CD4-positive, alpha-beta T cell (primary cell): ENCODE measurements around the gene MYOM3. TPM values are rescaled to one million over a fixed set of nuclear protein-coding genes. Genes with fewer than 3 reads are reported as not detected.

Experiments used
- ATAC-seq: fragments of 200-7000 bp; cut with Tn5 transposase; one replicate; pipeline ENCODE4 v1.10.0; 2022; ENCODE audit warnings: mild to moderate bottlenecking; ENCODE audit not compliant: poor library complexity
- CTCF ChIA-PET: fragments of 350-600 bp; sonication (Branson Sonifier 250); formaldehyde crosslinking; loops from one replicate; lab custom pipeline; 2021; ENCODE audit warnings: antibody characterized with exemption, inconsistent platforms; lab: Charles Lee
- POLR2A ChIA-PET: fragments of 350-600 bp; sonication (Branson Sonifier 250); formaldehyde crosslinking; loops from one replicate; lab custom pipeline; 2021; ENCODE audit warnings: antibody characterized with exemption, inconsistent platforms; lab: Charles Lee
- DNase-seq, 14 experiments: peaks; one replicate each; pipeline ENCODE4 v3.0.0-alpha.2; 2013 to 2020; ENCODE audit warnings: mixed read lengths in 2 of 14
- H3K27ac ChIP-seq, 2 donors: one replicate each; pipeline versions ENCODE4 v1.5.1 to v1.7.0; 2013; ENCODE audit warnings: low read length in 2 of 2, low read depth in 1 of 2, mild to moderate bottlenecking in 1 of 2
- H3K27me3 ChIP-seq, 2 experiments: 1 replicate in 1 of 2; 2 replicates in 1 of 2; pipeline versions ENCODE4 v1.6.1 to v1.7.0; 2013; ENCODE audit warnings: low read length in 2 of 2, control low read depth in 1 of 2, mild to moderate bottlenecking in 1 of 2, moderate library complexity in 1 of 2; ENCODE audit not compliant: insufficient read depth in 2 of 2, control insufficient read depth in 1 of 2
- H3K36me3 ChIP-seq: one replicate; pipeline ENCODE4 v1.6.1; 2013; ENCODE audit warnings: low read length, control low read depth; ENCODE audit not compliant: insufficient read depth
- H3K4me1 ChIP-seq: one replicate; pipeline ENCODE4 v1.6.1; 2013; ENCODE audit warnings: low read length, control low read depth; ENCODE audit not compliant: insufficient read depth
- H3K4me3 ChIP-seq: one replicate; pipeline ENCODE4 v1.5.1; 2013; ENCODE audit warnings: mild to moderate bottlenecking, low read length, moderate library complexity
- H3K9me3 ChIP-seq, 2 experiments: 1 replicate in 1 of 2; 2 replicates in 1 of 2; pipeline versions ENCODE4 v1.6.1 to v1.7.0; 2013; ENCODE audit warnings: low read length in 2 of 2, mild to moderate bottlenecking in 2 of 2, control low read depth in 1 of 2, moderate library complexity in 1 of 2; ENCODE audit not compliant: control insufficient read depth in 1 of 2, insufficient read depth in 1 of 2
- H3K27ac Mint-ChIP-seq: one replicate; pipeline ENCODE4 v1.8.0; 2020; ENCODE audit warnings: mixed read lengths
- H3K27me3 Mint-ChIP-seq: one replicate; pipeline ENCODE4 v1.8.0; 2021; ENCODE audit warnings: mixed read lengths
- H3K36me3 Mint-ChIP-seq: one replicate; pipeline ENCODE4 v1.8.0; 2021; ENCODE audit warnings: low read depth, mixed read lengths
- H3K4me1 Mint-ChIP-seq: one replicate; pipeline ENCODE4 v1.8.0; 2021; ENCODE audit warnings: low read depth, mixed read lengths
- H3K4me3 Mint-ChIP-seq: one replicate; pipeline ENCODE4 v1.8.0; 2020; ENCODE audit warnings: mild to moderate bottlenecking, mixed read lengths
- H3K9me3 Mint-ChIP-seq: one replicate; pipeline ENCODE4 v1.8.0; 2020; ENCODE audit warnings: mixed read lengths
- intact Hi-C, 2 experiments: fragments of 100-400 bp; cut with DNase I in 1 of 2; cut with micrococcal nuclease in 1 of 2; formaldehyde crosslinking; loops; one replicate each; pipeline versions ENCODE4 v1.15.1 to v1.9.0; 2023 to 2025; cut with DNase I, micrococcal nuclease
- total RNA-seq, 174 experiments: library from RNA in 2 of 174; stranded (reverse) in 2 of 174; gene quantifications; one replicate each; pipeline ENCODE4 v1.2.3 and lab custom pipeline; 2021 to 2026
- TF ChIP-seq, protein P1 (sequence below): fragments of 200-600 bp; IDR thresholded peaks from one replicate; pipeline ENCODE4 v1.8.0; 2022; ENCODE audit warnings: antibody characterized with exemption, mild to moderate bottlenecking

MYOM3 gene
- total RNA-seq, 2 experiments from 2014 or later, result not detected

DNA sequence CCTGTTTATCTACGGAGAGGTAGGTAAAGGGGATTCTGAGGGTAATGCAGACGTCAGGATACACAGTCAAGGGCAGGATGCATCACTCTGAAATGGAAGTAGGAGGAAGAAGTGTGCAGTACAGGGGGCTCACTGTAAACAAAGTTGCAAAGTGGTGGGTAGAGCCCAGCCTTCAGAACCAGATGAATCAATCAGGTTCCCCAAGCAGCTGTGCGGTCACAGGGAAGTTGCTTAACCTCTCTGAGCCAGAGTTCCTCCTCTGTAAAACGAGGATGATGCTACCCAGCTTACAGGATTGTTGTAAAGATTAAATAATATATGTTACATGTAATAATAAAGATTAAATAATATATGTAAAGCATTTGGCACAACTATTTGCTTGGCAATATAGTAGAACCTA is 13.5 kb upstream of the MYOM3 start:
- no peak overlapping the region for H3K4me3 Mint-ChIP-seq
- no peaks in the 10 kb centered on the region for H3K36me3 ChIP-seq

DNA sequence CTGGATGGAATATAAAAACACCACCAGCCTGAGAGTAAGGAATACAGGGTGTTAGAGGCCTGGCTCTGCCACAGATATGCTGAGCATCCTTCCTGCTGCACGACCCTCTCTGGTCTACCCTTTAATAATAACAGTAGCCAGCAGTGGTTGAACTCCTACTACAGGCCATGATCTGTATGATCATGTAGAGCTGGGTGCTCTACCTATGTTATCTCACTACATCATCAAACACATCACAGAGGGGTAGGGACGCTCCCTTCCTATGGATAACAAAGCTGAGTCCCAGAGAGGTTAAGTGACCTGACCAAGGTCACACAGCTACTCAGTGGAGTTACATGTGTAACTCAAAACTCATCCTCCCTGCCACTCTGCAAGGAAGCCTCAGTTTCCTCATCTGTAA is 13.0 kb upstream of the MYOM3 start:
- H3K4me1 Mint-ChIP-seq, result no peaks in the 10 kb centered on the region
- Histone ChIP-seq H3K9me3 (peaks cover 0 to 5% of the 10 kb centered on the region in 2 experiments), H3K4me3 (no peak overlapping the region), H3K27me3 (peaks cover 0 to 2% of the 10 kb centered on the region in 2 experiments), H3K4me1 (no peaks in the 10 kb centered on the region), H3K36me3 (no peaks in the 10 kb centered on the region), H3K27ac (no peak overlapping the region)
- H3K36me3 Mint-ChIP-seq, result no peaks in the 10 kb centered on the region
- H3K9me3 Mint-ChIP-seq, result no peaks in the 10 kb centered on the region
- CTCF ChIA-PET, result no interaction called here
- no peak overlapping the region for H3K4me3 Mint-ChIP-seq
- intact Hi-C loops, result no loop called here
- H3K27ac Mint-ChIP-seq, result no peak overlapping the region
- POLR2A ChIA-PET, result no interaction called here
- DNase-seq (no peak), ATAC-seq (no peak)
- TF ChIP-seq, protein P1, sequence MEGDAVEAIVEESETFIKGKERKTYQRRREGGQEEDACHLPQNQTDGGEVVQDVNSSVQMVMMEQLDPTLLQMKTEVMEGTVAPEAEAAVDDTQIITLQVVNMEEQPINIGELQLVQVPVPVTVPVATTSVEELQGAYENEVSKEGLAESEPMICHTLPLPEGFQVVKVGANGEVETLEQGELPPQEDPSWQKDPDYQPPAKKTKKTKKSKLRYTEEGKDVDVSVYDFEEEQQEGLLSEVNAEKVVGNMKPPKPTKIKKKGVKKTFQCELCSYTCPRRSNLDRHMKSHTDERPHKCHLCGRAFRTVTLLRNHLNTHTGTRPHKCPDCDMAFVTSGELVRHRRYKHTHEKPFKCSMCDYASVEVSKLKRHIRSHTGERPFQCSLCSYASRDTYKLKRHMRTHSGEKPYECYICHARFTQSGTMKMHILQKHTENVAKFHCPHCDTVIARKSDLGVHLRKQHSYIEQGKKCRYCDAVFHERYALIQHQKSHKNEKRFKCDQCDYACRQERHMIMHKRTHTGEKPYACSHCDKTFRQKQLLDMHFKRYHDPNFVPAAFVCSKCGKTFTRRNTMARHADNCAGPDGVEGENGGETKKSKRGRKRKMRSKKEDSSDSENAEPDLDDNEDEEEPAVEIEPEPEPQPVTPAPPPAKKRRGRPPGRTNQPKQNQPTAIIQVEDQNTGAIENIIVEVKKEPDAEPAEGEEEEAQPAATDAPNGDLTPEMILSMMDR, result no peak
- peaks cover 6% of the 10 kb centered on the region for H3K27me3 Mint-ChIP-seq

More for the DNA sequence above, 13.5 kb upstream of the MYOM3 start:
- Histone ChIP-seq H3K9me3 (peaks cover under 1 to 9% of the 10 kb centered on the region in 2 experiments), H3K27me3 (no peaks in the 10 kb centered on the region), H3K4me1 (no peaks in the 10 kb centered on the region), H3K4me3 (no peak overlapping the region), H3K27ac (no peak overlapping the region)
- peaks cover 6% of the 10 kb centered on the region for H3K27me3 Mint-ChIP-seq
- H3K4me1 Mint-ChIP-seq, result no peaks in the 10 kb centered on the region
- no peak overlapping the region for H3K27ac Mint-ChIP-seq
- ChIA-PET CTCF (no interaction called here), POLR2A (no interaction called here)
- TF ChIP-seq, protein P1, result no peak
- no peak for DNase-seq
- H3K36me3 Mint-ChIP-seq, result no peaks in the 10 kb centered on the region
- H3K9me3 Mint-ChIP-seq, result no peaks in the 10 kb centered on the region
- intact Hi-C loops, result no loop called here
- no peak for ATAC-seq

DNA sequence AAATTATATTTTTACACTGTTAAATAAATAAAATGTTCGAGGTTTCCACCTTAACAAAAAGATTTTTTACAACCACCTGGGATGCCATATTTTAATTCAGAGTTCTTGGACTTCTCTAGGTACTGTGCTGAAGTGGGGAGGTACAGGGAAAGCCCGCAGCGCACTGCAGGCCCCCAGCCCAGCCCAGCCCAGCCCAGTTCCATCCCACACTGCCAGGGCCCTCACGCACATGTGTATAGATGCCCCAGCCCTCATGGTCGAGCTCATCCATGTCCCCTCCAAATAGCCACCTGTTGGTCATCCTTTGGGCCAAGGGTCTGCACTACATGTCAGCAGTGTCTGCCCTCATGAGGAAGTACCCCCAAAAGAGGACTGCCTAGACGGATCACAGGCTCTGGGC is 11.7 kb upstream of the MYOM3 start:
- POLR2A ChIA-PET, result no interaction called here
- Histone ChIP-seq H3K36me3 (no peaks in the 10 kb centered on the region), H3K27ac (no peak overlapping the region), H3K27me3 (peaks cover 2 to 5% of the 10 kb centered on the region in 2 experiments), H3K4me1 (no peaks in the 10 kb centered on the region), H3K4me3 (no peak overlapping the region), H3K9me3 (no peaks in the 10 kb centered on the region)
- no peaks in the 10 kb centered on the region for H3K9me3 Mint-ChIP-seq
- no peaks in the 10 kb centered on the region for H3K4me1 Mint-ChIP-seq
- TF ChIP-seq, protein P1, result no peak
- intact Hi-C loops, result no loop called here
- CTCF ChIA-PET, result no interaction called here
- DNase-seq, result no peak
- H3K27me3 Mint-ChIP-seq, result peaks cover 6% of the 10 kb centered on the region
- no peaks in the 10 kb centered on the region for H3K36me3 Mint-ChIP-seq
- ATAC-seq, result no peak
- no peak overlapping the region for H3K27ac Mint-ChIP-seq
- no peak overlapping the region for H3K4me3 Mint-ChIP-seq
